PC-9 (cell line): ENCODE results near the gene TMEM127. TPM values are rescaled to one million over a fixed set of nuclear protein-coding genes. Genes with fewer than 3 reads are reported as not detected.

Experiments used
- BruUV-seq: library from RNA; stranded (reverse); fragments of 400-500 nt; replicated peaks from 2 replicates; lab custom pipeline; 2021; lab: Mats Ljungman, UMichigan
- CTCF ChIA-PET: fragments of 300-600 bp; sonication (Branson Sonifier 250); formaldehyde crosslinking; loops from one replicate; lab custom pipeline; 2022; ENCODE audit warnings: antibody characterized with exemption; lab: Charles Lee
- POLR2A ChIA-PET: fragments of 300-600 bp; sonication (Branson Sonifier 250); formaldehyde crosslinking; loops from one replicate; lab custom pipeline; 2022; ENCODE audit warnings: antibody characterized with exemption; ENCODE audit not compliant: unreplicated experiment; lab: Charles Lee
- DNase-seq, 2 experiments: peaks; one replicate each; pipeline versions ENCODE4 v3.0.0 to v3.0.0-alpha.2; 2015 to 2022; ENCODE audit warnings: mixed read lengths in 1 of 2
- H2AFZ ChIP-seq: fragments of 200-600 bp; sonication (generic); 2 replicates; pipeline ENCODE4 v1.8.1; 2017; ENCODE audit warnings: antibody characterized with exemption
- H3F3A ChIP-seq: fragments of 200-600 bp; sonication (generic); 2 replicates; pipeline ENCODE4 v1.8.1; 2017; ENCODE audit warnings: antibody characterized with exemption, mild to moderate bottlenecking, low read depth; ENCODE audit not compliant: insufficient read depth
- H3K27ac ChIP-seq: fragments of 200-600 bp; sonication (generic); 2 replicates; pipeline ENCODE4 v1.6.1; 2016; ENCODE audit warnings: mixed run types
- H3K27me3 ChIP-seq: fragments of 200-600 bp; sonication (generic); 2 replicates; pipeline ENCODE4 v1.6.1; 2016; ENCODE audit warnings: low read depth, mixed run types; ENCODE audit not compliant: insufficient read depth
- H3K36me3 ChIP-seq: fragments of 200-600 bp; sonication (generic); 2 replicates; pipeline ENCODE4 v1.6.1; 2016; ENCODE audit warnings: low read depth, mixed run types
- H3K4me1 ChIP-seq: fragments of 200-600 bp; sonication (generic); replicated peaks from 2 replicates; pipeline ENCODE4 v1.6.1; 2016; ENCODE audit warnings: mixed run types; ENCODE audit not compliant: insufficient read depth
- H3K4me2 ChIP-seq: fragments of 200-600 bp; sonication (generic); 2 replicates; pipeline ENCODE4 v1.6.1; 2017; ENCODE audit warnings: mixed run types
- H3K4me3 ChIP-seq: fragments of 200-600 bp; sonication (generic); 2 replicates; pipeline ENCODE4 v1.6.1; 2016; ENCODE audit warnings: mixed run types
- H3K79me2 ChIP-seq: fragments of 200-600 bp; sonication (generic); 2 replicates; pipeline ENCODE4 v1.6.1; 2017; ENCODE audit warnings: low read depth, mixed run types
- H3K9me2 ChIP-seq: fragments of 200-600 bp; sonication (generic); 2 replicates; pipeline ENCODE4 v1.8.1; 2017; ENCODE audit warnings: mild to moderate bottlenecking; ENCODE audit not compliant: insufficient read depth
- H3K9me3 ChIP-seq: fragments of 200-600 bp; sonication (generic); 2 replicates; pipeline ENCODE4 v1.8.1; 2016; ENCODE audit warnings: low read depth; ENCODE audit not compliant: insufficient read depth
- H4K20me1 ChIP-seq: fragments of 200-600 bp; sonication (generic); 2 replicates; pipeline ENCODE4 v1.8.1; 2017; ENCODE audit not compliant: insufficient read depth
- EZH2 ChIP-seq: fragments of 200-600 bp; sonication (generic); IDR thresholded peaks from 2 replicates; pipeline ENCODE4 v1.8.0; 2017; ENCODE audit warnings: antibody characterized with exemption, low read depth
- intact Hi-C: fragments of 100-400 bp; cut with micrococcal nuclease; formaldehyde crosslinking; loops from one replicate; pipeline ENCODE4 v1.10.0; 2022; ENCODE audit not compliant: unreplicated experiment
- total RNA-seq: library from RNA; stranded (reverse); gene quantifications from 2 replicates; pipeline ENCODE4 v1.2.3, GENCODE V29; 2021
- TF ChIP-seq, protein P1 (sequence below): fragments of 200-600 bp; sonication (generic); conservative IDR thresholded peaks from 2 replicates; pipeline ENCODE4 v1.6.1; 2017; ENCODE audit warnings: mixed run types, antibody characterized with exemption, mild to moderate bottlenecking, moderate library complexity

Gene TMEM127
- total RNA-seq, 1 experiment from 2014 or later, result 50.3 TPM

DNA sequence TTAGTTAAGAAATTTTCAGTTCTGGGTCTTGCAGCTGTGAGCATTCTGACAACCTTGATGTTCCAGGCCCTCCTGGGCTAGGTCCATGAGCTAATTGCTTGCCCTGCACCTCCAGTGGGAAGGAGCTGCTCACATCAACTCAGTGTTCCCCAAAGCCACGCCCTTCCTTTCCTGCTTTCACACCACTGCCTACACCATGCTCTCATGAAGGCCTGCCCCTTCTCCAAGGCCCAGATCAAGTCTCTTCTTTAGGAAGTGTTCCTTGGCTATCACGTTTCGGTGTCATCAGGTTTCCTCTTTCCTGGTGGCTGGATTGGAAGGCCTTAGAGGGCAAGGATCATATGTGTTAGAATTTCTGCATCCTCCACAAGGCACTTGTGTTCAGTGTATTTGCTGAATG, 18.8 kb downstream of the TMEM127 start:
- Histone ChIP-seq H3K36me3 (no peaks in the 10 kb centered on the region), H3K4me2 (no peak overlapping the region), H3K27ac (no peak overlapping the region), H4K20me1 (no peaks in the 10 kb centered on the region; the same call in 1 of the 2 replicates), H3K79me2 (no peaks in the 10 kb centered on the region), H3K9me2 (no peaks in the 10 kb centered on the region), H3K27me3 (no peaks in the 10 kb centered on the region), H3K4me1 (no peaks in the 10 kb centered on the region; the same call in 1 of the 2 replicates), H3K4me3 (no peak overlapping the region), H2AFZ (no peak overlapping the region), H3K9me3 (no peaks in the 10 kb centered on the region), H3F3A (peaks cover 10% of the 10 kb centered on the region)
- ChIA-PET CTCF (no interaction called here), POLR2A (interaction anchor here (0.7 kb wide), 1 partner anchor 614 kb away, joined by 4 read pairs; no protein-coding TSS in a partner anchor)
- TF ChIP-seq EZH2, result no peak
- TF ChIP-seq, protein P1, sequence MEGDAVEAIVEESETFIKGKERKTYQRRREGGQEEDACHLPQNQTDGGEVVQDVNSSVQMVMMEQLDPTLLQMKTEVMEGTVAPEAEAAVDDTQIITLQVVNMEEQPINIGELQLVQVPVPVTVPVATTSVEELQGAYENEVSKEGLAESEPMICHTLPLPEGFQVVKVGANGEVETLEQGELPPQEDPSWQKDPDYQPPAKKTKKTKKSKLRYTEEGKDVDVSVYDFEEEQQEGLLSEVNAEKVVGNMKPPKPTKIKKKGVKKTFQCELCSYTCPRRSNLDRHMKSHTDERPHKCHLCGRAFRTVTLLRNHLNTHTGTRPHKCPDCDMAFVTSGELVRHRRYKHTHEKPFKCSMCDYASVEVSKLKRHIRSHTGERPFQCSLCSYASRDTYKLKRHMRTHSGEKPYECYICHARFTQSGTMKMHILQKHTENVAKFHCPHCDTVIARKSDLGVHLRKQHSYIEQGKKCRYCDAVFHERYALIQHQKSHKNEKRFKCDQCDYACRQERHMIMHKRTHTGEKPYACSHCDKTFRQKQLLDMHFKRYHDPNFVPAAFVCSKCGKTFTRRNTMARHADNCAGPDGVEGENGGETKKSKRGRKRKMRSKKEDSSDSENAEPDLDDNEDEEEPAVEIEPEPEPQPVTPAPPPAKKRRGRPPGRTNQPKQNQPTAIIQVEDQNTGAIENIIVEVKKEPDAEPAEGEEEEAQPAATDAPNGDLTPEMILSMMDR, result no peak
- intact Hi-C loops, result no loop called here
- no peak for DNase-seq
- no TSS peak for BruUV-seq

DNA sequence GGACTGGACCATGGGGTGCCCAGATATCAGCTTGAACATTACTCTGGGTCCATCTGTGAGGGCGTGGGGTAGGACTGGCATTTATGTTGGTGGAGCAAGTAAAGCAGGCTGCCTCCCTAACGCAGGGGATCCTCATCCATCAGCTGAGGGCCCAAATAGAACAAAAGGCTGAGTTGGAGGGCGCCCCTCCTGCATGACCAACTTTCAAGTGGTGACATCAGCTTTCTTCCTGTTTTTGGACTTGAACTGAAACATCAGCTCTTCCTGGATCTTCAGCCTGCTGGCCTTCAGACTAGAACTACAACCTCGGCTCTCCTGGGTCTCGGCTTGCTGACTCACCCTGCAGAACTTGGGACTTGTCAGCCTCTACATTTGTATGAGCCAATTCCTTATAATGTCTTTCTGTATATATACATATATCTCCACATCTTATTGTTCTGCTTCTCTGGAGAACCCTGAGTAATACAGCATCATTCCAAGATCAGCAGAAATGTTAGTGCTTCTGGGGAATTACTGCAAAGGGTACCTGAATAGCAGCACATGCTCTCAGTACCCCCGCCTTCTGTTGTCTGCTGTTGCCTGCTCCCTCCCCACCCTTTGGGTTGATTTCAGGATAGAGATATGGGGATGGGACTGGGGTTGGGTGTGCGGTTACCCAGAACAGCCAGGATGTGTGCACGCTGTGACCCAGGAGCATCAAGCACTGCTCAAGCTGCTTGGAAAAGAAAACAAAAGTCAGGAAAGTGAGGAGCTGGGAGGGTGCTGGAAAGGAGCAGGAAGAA, 20.0 kb downstream of the TMEM127 start:
- Histone ChIP-seq H3K4me3 (no peak overlapping the region), H3F3A (peaks cover 14% of the 10 kb centered on the region), H3K4me1 (no peaks in the 10 kb centered on the region), H4K20me1 (no peaks in the 10 kb centered on the region), H3K27me3 (no peaks in the 10 kb centered on the region), H3K4me2 (no peak overlapping the region), H2AFZ (no peak overlapping the region), H3K79me2 (no peaks in the 10 kb centered on the region), H3K36me3 (no peaks in the 10 kb centered on the region), H3K27ac (no peak overlapping the region), H3K9me3 (no peaks in the 10 kb centered on the region), H3K9me2 (no peaks in the 10 kb centered on the region)
- TF ChIP-seq, protein P1, result no peak
- no peak for TF ChIP-seq EZH2
- DNase-seq, result no peak
- intact Hi-C loops, result no loop called here
- CTCF ChIA-PET, result no interaction called here
- no TSS peak for BruUV-seq
- POLR2A ChIA-PET, result interaction anchor here (0.7 kb wide), 1 partner anchor 38 kb away, joined by 3 read pairs; no protein-coding TSS in a partner anchor

DNA sequence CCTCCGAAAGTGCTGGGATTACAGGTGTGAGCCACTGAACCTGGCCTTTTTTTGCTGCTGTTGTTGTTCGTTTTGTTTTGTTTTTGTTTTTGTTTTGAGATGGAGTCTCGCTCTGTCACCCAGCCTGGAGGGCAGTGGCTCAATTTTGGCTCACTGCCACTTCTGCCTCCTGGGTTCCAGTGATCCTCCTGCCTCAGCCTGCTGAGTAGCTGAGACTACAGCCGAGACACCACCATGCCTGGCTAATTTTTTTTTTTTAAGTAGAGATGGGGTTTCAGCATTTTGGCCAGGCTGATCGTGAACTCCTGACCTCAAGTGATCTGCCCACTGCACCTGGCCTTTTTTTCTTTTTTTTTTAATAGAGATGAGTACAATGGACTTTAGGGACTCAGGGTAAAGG, 22.0 kb downstream of the TMEM127 start:
- Histone ChIP-seq H3K9me3 (no peaks in the 10 kb centered on the region), H4K20me1 (no peaks in the 10 kb centered on the region), H3K4me2 (no peak overlapping the region), H3K79me2 (no peaks in the 10 kb centered on the region), H3K4me3 (no peak overlapping the region), H3K27me3 (no peaks in the 10 kb centered on the region), H3F3A (peaks cover 12% of the 10 kb centered on the region), H2AFZ (no peak overlapping the region), H3K36me3 (no peaks in the 10 kb centered on the region), H3K27ac (no peak overlapping the region), H3K4me1 (no peaks in the 10 kb centered on the region), H3K9me2 (no peaks in the 10 kb centered on the region)
- CTCF ChIA-PET, result no interaction called here
- no peak for DNase-seq
- intact Hi-C loops, result no loop called here
- TF ChIP-seq, protein P1, result no peak
- no peak for TF ChIP-seq EZH2
- POLR2A ChIA-PET, result no interaction called here
- no TSS peak for BruUV-seq
